ENCODE data around the gene RAB4B.
"Not testable (repeated sequence)": the region's sequence is repeated elsewhere in the genome, so short reads cannot be mapped to it uniquely, and the experiment has no call there.

RAB4B gene

DNA sequence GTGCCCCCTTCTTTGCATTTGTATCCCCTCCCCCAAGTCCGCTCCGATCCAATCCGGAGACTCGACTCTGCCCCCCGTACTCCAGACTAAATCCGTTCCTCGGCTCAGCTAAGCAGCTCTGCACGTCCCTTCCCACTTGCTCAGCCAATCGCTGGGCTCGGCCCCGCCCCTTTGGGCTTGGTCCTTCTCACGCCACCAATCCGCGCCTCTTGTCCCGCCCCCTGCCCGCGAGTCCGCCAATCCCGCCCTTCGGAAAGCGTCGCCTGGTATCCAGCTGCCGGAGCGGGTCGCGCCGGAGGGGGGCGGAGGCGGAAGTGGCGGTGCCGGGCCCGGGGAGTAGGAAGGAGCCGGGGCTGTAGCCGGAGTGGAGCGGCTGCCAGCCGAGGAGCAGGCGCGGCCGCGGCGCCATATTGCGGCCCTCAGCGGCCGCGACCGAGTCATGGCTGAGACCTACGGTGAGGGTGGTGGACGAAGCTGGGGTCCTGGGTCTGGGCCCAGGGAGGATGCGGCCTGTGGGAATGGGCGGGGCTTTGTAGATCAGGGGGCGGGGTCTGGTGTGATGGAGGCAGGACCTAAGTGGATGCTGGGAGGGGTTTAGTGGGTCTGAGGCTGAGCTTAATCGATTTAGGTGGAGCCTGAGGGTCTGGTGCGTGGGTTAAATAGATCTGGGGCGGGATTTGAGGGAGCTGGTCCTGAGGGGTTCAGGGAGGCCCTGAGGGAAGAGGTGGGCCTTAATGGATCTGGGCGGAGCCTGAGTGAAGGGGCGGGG lies at the start of gene RAB4B:
TSS of gene RAB4B (plus strand) at position 311 of the 769 bp plus-strand sequence. CDS start at position 440, 129 bp downstream.
- DNase-seq, result peak; percentile 99

DNA sequence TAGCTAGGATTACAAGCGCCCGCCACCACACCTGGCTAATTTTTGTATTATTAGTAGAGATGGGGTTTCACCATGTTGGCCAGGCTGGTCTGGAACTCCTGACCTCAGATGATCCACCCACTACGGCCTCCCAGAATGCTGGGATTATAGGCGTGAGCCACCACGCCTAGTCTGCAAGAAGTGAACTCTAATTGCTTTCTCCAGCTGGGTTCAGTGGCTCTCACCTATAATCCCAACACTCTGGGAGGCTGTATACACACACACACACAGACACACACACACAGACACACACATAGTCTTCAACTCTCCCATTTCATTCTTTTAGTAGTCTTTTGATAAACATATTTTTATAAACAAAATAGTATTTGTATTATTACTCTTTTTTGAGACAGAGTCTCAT lies 48.0 kb upstream of the RAB4B start:
- DNase-seq, result not testable (repeated sequence)

GRCh38 chr19:40732304-40732703 lies 45.7 kb upstream of the RAB4B start:
- DNase-seq, result not testable (repeated sequence)

GRCh38 chr19:40733149-40733548 lies 44.9 kb upstream of the RAB4B start:
- no peak for DNase-seq

GRCh38 chr19:40735013-40735771 lies 42.9 kb upstream of the RAB4B start:
- DNase-seq, result no peak

DNA sequence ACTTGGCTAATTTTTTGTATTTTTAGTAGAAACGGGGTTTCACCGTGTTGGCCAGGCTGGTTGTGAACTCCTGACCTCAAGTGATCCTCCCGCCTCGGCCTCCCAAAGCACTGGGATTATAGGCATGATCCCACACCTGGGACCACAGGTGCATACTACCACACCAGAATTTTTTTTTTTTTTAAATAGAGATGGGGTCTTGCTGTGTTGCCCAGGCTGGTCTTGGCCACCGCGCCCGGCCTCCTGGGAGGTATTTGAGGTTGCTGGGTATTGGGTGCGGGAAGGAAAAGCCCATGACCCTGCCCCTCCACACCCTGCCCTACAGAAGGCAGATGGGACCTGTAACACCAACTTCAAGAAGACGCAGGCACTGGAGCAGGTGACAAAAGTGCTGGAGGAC lies 41.4 kb upstream of the RAB4B start:
- DNase-seq, result no peak

DNA sequence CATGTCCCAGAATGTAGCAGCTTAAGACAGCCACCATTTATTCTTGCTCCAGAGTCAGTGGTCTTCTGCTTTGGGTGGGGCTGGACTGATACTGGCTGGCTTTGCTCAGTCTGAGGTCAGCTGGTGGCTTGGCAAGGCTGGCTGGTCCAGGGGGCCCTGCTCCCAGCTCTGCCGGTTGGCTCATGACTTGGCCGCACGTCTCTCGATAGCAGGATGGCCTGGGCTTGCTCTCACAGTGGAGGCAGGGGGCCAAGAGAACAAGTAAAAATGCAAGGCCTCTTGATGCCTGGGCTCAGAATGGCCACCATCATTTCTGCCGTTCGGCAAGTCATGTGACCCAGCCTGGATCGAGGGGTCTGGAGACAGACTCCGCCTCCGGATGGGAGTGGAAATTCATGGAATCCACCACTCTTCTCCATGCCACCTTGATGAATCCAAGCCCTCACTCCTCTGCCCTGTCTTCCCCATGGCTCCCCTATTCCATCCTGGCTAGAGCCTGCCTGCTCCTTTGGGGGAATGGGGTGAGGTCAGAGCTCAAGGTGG lies 40.9 kb upstream of the RAB4B start:
- no peak for DNase-seq

DNA sequence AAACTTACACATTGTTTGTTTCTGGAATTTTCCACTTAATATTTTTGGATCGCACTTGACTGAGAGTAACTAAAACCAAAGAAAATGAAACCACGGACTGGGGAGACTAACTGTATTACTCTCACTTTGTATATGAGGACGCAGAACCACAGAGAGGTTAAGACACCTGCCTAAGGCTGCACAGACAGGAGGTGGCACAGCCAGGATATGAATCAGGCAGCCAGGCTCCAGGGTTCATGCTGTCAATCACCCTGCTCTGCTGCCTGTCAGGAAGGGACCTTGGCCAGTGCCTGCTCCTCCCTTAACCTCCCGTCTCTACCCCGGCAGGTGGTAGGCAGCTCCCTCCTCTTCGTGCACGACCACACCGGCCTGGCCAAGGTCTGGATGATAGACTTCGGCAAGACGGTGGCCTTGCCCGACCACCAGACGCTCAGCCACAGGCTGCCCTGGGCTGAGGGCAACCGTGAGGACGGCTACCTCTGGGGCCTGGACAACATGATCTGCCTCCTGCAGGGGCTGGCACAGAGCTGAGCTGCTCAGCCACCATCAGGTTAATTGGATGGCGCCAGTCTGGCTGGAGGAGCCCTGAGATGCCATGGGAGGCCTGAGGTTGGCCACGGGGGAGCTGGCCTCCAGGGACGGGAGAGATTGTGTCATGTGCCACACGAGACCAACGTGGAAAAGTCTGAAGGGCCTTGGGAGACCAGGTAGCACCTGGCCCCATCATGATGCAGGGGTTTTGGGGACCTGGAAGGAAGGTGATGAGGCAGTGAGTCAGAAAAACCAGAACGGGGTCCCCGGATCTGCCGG lies 38.8 kb upstream of the RAB4B start:
- no peak for DNase-seq

GRCh38 chr19:40739871-40740703 lies 38.0 kb upstream of the RAB4B start:
- DNase-seq, result no peak

- DNase-seq, result no peak
These were observed 37.3 kb upstream of the RAB4B start for GRCh38 chr19:40740747-40741146.

- DNase-seq, result no peak
These were observed 36.3 kb upstream of the RAB4B start for GRCh38 chr19:40741527-40742390.

DNA sequence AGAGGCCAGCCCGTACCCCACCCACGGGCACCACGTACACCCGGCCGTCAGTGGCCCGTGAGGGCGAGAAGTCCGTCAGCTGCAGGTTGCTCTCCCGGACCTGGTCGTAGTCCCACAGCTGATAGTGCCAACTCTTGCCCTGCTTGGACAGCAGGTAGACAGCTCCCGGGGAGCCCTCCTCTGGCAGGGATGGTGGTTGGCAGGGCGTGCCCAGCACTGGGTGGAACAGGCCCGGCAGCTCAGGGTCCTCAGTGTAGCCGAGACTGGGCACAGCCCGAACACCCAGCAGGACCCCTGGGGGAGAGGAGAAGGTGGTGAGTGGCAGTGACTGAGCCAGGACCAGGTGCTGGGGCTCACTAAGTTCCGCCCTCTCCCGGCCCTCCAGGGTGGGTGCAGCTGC lies 35.6 kb upstream of the RAB4B start:
- no peak for DNase-seq

- no peak for DNase-seq
These were observed 35.2 kb upstream of the RAB4B start for GRCh38 chr19:40742886-40743285.

- DNase-seq, result no peak
These were observed 34.1 kb upstream of the RAB4B start for GRCh38 chr19:40743926-40744325.

- no peak for DNase-seq
These were observed 33.3 kb upstream of the RAB4B start for GRCh38 chr19:40744554-40745401.

DNA sequence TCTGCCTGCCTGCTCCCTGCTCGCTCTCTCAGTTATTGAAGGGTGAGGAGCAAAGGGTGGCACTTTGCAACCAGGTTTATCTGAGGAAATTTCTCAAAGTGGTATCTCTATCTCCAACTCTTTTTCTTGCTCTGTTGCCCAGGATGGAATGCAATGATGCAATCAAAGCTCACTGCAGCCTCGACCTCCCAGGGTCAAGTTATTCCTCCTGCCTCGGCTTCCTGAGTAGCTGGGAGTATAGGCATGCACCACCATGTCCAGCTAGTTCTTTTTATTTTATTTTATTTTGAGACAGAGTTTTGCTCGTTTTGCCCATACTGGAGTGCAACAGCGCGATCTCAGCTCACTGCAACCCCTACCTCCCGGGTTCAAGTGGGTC lies 32.7 kb upstream of the RAB4B start:
- no peak for DNase-seq

- DNase-seq, result no peak
These were observed 30.5 kb upstream of the RAB4B start for GRCh38 chr19:40747536-40747935.

- DNase-seq, result peak; percentile 98
These were observed 27.8 kb upstream of the RAB4B start, which contains the start of gene ACTMAP for GRCh38 chr19:40750058-40750873. Gene ACTMAP, minus strand, starts transcription at chr19:40750477. Its CDS starts 674 bp downstream, at chr19:40749803.

- peak; percentile 96 for DNase-seq
These were observed 27.0 kb upstream of the RAB4B start, which contains the start of gene SNRPA for GRCh38 chr19:40750874-40751537. Gene SNRPA, plus strand, starts transcription at chr19:40751203. Its CDS starts 206 bp downstream, at chr19:40751409.
